GM21423 (cell line): ENCODE results near the gene FOXP4.

Experiments
- ATAC-seq: cut with Tn5 transposase; IDR thresholded peaks from one replicate; pipeline ENCODE4 v1.9.1; 2021; ENCODE audit warnings: mild to moderate bottlenecking, moderate library complexity; ENCODE audit not compliant: unreplicated experiment

The FOXP4 gene

DNA sequence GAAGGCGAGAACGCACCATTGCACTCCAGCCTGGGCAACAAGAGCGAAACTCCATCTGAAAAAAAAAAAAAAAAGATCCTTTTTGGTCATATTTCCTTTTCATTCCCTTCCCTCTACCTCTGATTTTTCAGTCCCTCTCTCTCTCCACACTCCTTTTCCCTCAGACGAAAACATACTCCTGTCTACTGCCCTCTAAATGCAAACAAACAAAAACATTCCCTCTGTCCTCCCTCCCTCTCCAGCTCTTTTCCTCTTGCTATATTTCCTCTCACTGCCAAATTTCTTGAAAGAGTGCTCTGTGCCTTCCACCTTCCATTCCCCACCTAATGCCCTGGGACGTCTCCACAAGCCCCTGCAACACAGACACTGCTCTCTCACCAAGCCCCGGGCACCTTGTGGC, 77.1 kb downstream of the FOXP4 start:
- ATAC-seq, result no peak

DNA sequence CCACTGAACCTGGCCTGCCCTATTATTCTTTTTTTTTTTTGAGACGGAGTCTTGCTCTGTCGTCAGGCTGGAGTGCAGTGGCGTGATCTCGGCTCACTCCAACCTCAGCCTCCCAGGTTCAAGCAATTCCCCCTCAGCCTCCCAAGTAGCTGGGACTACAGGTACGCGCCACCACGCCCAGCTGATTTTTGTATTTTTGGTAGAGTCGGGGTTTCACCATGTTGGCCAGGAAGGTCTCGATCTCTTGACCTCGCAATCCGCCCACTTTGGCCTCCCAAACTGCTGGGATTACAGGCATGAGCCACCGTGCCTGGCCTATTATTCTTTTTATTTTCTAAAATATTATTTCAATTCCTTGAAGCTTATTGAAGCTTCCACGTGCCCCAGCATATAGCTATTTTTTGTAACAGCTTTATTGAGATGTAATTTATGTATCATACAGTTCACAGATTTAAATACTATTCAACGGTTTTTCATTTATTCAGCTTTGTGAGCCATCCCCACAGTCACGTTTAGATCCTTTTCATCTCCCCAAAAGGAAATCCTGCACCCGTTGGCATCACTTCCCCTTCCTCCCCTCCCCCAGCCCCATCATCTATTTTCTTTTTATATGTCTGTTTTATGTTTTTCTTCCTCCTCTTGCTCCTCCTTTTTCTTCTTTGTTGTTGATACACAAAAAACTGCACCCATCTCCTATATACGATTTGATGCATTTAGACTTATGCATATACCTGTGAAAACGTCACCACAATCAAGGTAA, 78.6 kb downstream of the FOXP4 start:
- ATAC-seq, result no peak

DNA sequence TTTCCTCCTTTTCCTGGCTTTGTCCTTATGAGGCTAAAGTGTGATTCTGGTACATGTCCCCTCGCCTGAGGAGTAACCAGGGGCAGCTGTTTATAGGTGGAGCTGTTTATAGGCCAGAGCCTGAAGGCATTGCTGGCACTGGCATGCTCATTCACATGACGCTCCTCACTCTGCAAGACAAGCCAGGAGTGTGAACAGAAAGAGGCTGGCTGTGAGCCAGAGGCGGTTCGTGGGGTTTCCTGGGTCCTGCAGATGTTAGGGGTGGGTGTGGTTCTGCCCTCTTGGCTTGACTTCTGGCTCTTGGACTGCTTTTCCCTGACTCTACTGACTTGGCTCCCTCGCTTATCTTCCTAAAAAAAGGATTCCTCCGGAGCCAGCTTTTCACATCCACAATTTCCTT, 79.3 kb downstream of the FOXP4 start:
- no peak for ATAC-seq

DNA sequence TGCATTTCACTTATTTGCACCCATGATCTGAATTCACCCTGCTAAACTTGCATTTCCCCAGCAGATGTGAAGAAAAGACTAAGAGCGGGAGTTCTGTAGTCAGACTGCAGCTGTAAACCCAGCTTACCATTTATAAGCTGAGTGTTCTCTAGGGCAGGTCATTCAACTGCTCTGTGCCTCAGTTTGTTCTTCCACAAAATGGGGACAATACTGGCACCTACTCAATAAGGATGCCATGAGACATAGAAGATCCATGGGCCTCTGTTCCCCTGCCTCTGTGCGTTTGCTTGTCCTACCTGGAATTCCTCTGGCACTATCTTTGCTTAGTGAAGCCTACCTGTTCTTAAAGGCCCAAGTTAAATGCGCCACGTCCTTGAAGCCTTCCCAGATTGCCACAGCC, 79.8 kb downstream of the FOXP4 start:
- ATAC-seq, result no peak

DNA sequence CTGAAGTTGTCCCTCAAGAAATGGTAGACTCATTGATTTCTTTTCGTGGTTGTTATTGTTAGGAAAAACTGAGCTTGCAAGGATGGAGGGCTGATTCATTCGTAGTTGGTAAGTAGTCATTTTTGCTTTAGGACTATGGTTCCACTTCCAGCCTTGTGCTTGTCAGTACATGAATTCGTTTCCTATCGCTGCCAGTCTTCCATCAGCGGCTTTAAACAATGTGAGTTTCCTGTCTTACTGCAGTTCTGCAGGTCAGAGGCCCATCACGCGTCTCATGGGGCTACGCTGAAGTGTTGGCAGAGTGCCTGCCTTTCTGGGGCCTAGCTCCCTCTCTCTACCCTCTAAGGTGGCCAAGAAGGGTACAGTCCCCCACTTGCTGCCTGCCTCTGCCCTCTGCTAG, 80.7 kb downstream of the FOXP4 start:
- ATAC-seq, result no peak

DNA sequence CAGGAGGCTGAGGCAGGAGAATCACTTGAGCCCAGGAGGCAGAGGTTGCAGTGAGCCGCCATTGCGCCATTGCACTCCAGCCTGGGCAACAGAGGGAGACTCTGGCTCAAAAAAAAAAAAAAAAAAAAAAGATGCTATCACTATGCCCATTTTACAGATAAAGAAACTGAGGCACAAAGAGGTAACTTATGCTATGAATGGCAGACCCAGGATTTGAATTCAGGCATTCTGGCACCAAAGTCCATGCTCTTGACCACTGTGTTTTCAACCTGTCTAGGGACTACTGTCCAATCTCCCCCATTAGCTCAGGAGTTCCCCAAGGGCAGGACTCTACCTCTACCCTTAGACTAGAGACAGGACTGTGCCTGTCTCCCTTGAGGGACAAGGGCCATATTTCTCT, 82.9 kb downstream of the FOXP4 start:
- no peak for ATAC-seq

DNA sequence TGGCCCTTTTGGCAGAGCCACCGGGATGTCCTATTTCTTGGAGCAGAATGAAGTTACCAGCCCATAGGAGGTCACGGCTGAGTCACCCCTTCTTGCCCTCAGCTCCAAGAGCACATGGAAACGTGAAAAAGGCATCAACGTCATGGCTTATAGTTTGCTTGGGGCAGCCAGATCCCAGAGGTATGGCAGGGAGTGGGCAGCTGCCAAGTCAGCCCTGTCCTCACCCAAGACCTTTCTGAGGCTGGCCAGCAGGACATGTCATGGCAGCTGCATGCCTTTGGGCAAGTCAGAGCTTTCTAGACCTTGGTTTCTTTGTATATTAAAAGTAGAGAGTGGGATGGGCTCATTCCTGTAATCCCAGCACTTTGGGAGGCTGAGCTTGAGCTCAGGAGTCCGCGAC, 83.9 kb downstream of the FOXP4 start:
- no peak for ATAC-seq

DNA sequence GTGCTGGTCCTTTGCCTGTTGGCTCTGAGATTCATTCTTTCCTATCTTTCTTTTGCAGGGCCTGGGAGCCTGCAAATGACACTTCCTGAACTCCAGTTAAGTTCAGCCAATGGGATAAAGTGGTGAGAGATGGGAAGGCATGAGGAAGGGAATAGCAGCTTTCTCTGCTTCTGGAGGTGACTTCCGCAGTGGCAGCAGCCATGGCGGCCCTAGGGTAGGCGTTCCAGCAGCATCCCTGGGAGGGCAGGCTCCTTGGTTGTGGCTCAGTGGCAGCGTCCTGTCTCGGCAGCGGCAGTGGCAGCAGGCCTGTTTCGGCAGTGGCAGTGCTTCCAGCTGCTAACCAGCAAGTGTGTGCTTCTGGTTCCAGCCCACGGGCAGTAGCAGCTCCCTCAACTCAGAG, 84.8 kb downstream of the FOXP4 start:
- no peak for ATAC-seq

DNA sequence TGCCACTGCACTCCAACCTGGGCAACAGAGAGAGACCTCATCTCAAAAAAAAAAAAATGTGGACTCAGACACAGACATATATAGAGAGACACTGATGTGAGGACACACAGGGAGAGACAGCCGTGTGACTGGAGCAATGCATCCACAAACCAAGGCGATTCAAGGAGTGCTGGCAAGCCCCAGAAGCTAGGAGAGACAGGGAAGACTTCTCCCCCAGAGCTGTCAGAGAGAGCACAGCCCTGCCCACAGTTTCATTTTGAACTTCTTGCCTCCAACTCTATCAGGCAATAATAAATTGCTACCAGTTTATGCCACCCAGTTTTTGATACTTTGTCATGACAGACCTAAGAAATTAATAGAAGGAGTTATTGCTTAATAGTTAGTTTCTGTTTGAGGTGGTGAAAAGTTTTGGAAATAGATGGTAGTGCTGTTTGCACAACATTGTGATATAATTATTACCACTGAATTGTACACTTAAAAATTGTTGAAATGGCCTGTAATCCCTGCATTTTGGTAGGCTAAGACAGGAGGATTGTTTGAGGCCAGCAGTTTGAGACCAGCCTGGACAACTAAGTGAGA, 87.0 kb downstream of the FOXP4 start:
- ATAC-seq, result no peak

DNA sequence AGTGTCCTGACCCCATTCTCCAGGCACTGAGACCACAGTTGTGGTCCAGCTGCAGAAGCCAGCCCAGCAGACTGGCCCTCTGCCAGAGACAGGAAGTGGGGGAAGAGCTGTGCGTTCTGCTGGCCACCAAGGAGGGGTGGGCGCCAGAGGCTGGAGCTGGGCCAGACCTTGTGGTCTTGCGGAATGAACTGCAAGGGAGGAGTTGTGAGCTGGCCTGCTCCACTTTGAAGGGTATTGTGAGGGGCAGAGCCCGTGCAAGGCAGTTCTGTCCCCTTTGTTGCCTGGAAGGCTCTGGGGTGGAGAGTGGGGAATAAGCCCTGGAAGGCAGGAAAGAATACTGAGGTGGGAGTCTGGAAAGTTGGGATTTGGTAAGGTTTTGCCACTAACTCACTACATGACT, 88.5 kb downstream of the FOXP4 start:
- ATAC-seq, result no peak

DNA sequence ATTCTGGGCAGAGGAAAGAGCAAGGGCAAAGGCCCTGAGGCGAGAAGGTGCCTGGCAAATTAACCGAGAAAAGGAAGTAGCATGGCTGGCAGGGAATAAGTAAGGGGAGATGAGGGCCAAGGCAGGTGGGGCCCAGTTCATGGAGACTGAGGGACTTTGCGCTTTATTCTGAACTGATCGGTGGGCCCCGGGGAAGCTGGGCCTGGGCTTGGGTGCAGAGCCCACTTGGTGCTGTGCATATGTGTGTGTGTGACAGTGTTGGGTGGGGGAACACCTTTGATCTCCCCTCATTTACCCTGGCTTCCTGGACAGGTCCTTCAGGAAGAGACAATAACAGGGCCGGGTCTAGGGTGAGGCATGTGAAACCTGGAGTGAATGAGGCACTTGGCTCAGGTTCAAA, 89.2 kb downstream of the FOXP4 start:
- ATAC-seq, result no peak

DNA sequence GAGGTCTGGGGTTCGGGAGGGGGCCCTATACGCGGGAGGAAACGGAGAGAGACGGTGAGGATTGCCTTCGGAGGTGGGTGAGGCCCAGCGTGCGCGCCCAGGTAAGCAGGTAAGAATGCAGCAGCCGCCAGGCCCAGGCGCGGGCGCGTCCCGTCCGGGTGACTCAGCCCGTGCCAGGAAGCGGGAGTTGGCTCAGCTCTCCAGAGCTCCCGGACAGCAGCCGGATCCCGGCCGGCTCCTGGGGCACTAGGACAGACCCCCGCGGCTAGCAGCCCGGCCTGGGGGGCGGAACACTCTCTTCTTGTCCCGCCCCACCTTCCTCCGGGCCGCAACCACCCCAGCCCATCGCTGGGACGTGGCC, 90.6 kb downstream of the FOXP4 start:
- ATAC-seq, result no peak

DNA sequence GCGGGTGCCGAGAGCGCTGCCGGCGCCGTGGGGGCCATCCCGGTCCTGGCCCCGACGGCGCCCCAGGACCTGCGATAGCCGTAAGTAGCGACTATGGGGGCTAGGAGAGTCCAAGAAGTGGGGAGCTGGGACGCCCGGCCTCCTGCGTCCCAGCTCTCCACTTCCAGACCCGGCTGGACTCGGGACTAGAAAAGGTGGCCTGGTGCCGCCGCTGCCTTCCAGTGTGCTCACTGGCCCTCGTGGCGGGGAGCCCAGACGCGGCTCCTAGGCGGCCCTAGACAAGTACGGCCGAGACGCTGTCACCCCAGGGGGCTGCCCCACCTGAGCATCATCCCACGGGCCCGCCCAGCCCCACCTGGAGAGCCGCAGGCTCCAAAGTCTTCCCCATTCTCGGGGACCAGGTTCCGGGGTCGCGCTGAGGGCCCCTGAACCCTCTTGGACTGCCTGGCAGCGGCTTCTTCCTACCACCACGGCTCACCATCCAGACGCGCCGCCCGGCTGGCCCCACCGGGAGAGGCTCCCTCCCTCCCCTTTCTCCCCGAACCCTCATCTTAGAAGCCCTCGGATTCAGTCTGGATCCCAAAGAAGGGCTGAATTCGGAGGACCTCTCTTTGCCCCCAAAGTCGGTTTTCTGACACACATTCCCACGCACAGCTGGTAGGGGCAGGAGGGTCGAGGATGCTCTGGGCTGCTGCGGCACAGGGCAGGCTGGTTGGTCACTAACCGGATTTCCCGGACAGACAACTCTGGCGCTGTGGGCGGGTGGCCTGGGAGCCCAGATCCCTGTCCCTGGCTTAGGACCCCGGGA, 91.2 kb downstream of the FOXP4 start:
- ATAC-seq, result no peak

DNA sequence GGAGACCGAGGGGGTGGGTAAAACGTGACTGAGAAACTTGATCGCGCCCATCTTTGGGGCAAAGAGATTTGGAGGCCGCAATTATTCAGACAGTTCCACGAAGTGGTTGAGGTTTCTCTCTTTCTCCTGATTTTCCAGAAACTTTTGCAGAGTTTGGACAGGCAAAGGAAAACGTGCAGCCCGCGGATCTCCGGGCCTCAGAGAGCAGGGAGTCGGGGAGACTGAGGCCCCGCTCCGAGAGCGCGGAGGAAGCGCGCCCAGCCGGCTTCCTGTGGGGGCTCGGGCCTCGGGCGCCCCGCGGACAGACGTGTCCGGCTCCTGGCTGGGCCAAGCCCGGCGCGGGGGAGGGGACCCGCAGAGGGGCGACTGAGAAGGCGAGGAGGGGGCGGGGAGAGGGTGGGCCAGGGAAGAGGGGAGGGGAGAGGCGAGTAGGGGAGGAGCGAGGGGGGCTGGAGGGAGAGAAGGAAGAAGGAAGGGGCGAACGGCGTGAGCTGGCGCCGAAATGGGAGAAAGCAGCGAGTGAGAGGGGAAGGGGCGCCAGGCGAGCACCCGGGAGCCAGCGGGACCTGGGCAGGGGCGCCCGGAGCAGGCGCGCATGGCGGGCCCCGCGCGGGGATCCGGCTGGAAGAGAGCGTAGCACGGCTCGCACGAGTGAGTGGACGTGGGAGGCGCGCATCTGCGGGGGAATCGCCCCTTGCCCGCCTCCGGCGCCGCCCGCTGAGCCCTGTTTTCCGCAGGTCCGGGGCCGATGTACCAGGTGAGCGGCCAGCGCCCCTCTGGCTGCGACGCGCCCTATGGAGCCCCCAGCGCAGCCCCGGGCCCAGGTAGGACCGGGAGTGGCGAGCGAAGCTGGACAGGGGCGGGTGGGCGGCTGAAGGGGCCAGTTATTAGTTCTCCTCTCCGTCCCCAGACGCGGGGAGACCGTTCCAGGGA, 92.1 kb downstream of the FOXP4 start, which contains the start of gene MDFI:
Gene MDFI, plus strand, starts transcription at position 467 of the 933 bp plus-strand sequence. Its CDS starts 282 bp downstream, at position 749.
- no peak for ATAC-seq

DNA sequence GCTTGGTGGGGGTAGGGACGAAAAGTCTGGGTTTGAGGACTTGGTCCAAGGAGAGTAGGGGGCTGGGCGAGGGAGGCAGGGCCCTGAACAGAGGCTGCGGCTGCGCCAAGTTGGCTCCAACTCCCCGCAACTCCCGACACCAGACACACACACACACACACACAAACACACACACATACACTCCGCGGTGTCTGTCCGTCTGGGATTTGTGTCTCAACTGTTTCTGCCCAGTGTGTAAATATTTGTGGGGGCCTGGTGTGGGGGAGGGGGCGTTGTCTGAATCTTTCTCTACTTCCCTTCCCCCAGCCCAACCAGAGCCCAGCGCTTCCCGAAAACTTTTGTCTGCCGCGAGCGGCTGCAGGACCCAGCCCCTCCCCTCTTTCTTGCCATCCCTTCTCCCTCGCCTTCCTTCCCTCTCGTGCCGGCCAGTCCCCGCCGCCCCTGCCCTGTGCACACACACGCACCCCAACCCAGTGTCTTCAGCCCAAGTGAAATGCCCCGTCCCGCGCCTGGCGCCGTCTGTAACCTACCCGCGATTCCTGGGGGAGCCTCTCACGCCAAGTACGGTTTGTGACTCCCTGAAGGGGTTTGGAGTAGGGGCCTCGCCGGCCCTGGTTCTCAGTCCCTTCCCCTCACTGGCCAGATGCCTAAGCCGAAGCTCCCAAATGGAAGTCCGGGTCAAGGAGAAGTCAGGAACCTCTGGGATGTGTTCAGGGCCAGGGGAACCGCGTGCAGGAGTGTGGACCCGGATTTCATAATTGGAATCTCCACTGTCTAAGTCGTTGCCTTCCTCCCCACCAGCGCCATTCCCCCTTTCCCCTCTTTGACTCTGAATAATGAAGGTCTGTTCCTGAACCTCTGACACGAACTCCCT, 93.0 kb downstream of the FOXP4 start:
- no peak for ATAC-seq

DNA sequence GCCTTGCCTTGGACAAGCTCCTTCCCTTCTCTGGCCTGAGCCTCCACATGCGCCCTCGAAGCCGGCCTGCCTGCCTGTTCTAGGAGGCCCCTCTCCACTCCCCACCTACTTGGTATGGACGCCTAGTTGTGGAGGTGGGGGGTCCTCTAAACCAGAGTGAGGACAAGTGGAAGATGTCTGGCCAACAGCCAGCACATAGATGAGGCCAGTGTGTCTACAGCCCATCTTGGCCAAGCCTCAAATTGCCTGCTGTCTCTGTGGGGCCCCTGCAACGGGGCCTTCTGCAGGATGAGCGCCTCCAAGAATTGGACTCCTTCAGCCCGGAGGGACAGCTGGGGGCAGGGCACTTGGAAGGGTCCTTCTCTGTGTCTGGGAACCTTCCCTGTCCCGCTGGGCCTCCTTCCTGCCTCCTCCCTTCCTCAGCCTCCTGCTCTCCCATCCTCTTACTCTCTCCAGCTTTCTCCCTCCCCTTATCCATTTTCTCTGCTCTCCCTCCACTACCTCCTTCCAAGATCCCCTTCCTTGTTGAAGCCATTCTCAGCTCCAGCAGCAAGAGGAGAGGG, 93.7 kb downstream of the FOXP4 start:
- no peak for ATAC-seq

DNA sequence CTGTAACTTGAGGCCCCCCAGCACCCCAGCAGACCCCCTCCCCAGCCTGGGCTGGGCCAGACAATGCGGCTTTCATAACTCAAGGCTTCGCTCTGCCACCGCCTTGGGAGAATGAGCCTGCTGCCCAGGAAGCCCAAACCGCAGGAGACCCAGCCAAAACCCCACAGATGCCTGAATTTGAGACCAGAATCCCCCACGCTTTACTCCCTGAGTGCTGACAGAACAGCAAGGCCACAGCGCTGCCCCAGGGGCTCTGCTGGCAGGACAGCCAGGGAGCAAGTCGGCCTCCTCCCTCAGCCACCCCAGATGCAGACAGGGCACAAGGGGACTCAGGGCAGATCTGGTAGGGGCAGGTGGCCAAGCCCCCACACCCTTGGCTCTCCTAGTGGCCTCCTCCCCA, 94.2 kb downstream of the FOXP4 start:
- ATAC-seq, result no peak

DNA sequence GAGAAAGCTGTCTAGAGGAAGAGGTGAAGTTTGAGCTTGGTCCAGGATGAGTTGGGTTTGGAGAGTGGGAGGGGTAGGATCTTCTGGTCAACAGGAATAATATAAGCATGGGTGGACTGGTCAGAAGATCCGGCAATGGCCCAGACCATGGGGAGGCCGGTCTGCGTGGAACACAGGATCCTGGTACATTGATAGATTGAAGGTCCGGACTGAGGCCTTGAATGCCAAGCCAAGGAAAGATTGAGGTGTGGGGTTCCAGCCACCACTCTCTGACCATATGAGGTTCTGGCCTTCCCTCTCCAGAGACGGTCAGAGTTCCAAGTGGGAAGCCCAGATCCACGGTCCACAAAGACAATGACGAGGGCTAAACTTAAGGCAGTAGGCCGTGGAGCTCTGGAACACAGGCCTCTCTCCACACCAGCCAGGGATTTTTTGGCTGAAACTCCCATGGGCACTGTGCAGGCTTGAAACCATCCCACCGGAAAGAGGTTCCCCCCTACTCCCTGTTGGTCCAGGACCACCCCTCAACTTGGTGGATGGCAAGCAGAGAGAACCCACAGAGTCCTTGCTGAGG, 95.3 kb downstream of the FOXP4 start:
- no peak for ATAC-seq
